Measurements from ENCODE around the gene HTT.
"Not testable (repeated sequence)": the region's sequence is repeated elsewhere in the genome, so short reads cannot be mapped to it uniquely, and the experiment has no call there.

Gene HTT

DNA sequence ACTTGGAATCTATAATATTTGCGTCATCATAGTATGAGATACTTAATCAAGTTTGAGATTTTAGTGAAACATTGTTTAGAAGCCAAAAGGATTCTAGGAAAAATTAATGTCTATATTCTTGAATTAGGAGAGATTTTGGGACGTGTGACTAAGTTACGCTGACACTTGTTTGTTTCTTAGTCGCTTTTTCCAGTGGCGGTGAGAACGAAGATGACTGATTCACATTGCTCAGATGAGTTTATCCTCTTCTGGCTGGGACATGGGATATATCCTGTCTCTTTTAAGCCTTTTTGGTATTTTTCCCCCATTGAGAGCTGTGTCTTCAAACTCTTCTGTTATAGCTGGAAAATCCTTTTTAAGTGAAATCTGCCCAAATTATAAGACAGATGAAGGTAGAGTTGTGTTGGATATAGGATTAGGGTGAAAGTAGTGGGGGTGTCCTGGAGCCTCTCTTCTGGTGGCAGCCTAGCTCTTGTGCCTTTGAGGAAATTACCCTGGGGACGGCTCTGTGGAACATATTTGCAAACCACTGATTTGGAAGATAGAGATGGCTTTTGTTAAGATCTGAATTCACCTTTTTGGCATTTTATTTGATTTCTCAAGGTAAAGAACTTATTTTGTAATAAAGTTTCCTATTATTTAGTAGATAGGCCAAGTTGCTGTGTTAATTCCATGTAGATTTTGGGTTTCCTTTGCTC lies 49.7 kb downstream of the HTT start:
- DNase-seq: no peak

DNA sequence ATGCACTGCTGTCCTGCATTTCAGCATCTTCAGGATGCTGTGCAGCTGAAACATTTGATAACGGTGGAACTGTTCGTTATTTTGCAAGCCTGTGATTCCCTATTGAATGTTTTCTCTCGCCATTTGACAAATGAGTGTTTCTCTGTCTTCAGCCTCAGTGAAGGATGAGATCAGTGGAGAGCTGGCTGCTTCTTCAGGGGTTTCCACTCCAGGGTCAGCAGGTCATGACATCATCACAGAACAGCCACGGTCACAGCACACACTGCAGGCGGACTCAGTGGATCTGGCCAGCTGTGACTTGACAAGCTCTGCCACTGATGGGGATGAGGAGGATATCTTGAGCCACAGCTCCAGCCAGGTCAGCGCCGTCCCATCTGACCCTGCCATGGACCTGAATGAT lies 52.6 kb downstream of the HTT start:
- DNase-seq: no peak

DNA sequence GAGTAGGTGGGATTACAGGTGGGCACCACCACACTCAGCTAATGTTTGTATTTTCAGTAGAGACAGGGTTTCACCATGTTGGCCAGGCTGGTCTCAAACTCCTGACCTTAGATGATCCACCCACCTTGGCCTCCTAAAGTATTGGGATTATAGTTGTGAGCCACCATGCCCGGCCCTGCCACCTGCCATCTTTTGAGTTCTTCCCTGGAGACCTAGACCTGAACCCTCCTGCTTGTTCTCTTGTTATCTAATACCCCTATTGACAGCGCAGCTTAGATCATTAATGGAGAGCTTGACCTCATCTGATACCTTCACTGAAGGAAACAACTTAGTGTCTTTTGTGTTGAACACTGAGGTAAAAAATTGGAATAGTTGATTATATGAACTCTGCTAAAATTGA lies 53.6 kb downstream of the HTT start:
- no peak for DNase-seq

DNA sequence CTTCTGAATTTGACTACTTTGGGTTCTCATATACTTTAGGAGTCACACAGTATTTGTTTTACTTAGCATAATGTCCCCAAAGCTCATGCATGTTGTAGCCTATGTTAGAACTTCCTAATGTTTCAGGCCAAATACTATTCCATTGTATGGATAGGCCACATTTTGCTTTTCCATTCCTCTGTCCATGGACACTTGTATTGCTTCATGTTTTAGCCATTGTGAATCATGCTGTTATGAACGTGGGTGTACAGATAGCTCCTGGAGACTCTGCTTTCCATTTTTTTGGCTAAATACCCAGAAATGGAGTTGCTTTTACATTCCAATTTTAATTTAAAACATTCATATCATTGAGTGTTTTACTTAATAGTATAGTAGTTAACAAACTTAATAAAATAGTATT lies 54.5 kb downstream of the HTT start:
- DNase-seq: no peak

DNA sequence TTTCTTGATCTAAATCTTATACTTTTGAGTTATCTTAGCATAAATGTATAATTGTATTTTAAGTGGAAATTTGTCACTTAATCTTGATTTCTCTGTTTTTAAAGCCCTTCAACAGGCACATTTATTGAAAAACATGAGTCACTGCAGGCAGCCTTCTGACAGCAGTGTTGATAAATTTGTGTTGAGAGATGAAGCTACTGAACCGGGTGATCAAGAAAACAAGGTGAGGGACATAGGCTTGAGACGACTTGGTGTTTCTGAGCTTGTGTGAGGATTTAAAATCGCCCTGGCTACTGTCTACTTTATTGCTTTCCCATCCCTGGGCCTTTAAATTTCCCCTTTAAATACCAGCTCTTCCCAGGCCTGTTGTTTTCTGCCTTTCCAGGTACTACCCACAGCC lies 55.7 kb downstream of the HTT start:
- DNase-seq: no peak

DNA sequence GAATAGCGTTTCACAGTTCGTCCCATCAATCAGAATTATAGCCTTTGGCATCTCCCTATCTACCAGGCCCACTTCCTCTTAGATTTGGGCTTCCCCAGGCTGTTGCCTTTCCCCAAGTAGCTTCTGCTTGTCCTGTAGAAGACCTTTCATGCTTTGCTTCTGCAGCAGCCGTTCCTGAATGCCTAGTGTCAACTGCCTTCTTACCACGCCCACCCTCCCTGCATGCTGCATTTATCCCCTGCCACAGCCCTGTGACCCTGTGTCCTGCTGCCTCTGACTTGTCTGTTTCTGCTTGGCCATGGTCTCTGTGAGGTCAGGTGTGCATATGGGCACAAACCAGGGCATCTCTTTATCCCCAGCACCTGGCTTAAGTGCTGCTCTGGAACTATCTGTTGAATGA lies 56.3 kb downstream of the HTT start:
- no peak for DNase-seq

DNA sequence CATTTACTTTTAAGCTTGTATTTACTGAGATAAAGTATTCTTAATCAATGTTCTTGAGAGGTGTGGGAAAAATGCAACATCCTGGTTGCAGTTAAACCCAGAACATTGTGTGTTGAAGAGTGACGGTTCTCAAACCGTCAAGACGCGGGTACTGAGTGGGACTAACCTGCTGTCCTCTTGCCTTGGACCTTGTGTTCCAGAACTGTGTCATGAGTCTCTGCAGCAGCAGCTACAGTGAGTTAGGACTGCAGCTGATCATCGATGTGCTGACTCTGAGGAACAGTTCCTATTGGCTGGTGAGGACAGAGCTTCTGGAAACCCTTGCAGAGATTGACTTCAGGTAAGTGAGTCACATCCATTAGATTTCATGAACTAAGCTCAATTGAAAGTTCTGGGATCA lies 59.7 kb downstream of the HTT start:
- DNase-seq: no peak

DNA sequence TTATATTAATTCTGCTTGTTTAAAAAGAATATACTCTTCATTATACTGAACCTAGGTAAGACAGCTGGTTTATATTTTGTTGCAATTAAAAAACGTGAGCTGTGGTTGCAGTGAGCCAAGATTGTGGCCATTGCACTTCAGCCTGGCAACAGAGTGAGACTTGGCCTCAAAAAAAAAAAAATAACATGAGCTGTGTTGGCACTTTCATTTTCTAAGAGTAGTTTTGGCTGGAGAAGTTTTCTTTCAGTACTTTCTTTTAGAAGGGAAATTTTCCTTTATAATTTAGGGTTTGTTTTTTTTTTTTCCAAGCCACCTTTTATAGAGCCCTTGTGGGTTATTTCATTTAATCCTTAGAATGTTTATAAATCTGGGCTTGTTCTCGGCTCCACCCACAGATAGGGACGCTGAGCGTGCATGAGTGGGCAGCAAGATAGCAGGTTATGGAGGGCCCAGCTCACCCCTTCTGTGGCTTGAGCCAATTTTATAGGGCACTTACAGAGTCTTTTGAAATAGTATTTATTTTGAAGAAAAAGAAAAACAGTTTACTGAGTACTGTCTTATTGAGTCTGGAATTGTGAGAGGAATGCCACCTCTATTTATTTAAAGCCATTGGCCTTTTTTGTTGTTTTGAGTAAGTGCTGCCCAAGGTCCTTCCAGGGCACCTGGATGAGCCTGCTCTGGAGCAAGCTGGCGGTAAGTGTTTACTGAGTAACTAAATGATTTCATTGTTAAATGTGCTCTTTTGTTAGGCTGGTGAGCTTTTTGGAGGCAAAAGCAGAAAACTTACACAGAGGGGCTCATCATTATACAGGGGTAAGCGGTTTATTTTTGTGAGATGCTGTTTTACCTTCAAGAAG lies 60.9 kb downstream of the HTT start:
- no peak for DNase-seq

DNA sequence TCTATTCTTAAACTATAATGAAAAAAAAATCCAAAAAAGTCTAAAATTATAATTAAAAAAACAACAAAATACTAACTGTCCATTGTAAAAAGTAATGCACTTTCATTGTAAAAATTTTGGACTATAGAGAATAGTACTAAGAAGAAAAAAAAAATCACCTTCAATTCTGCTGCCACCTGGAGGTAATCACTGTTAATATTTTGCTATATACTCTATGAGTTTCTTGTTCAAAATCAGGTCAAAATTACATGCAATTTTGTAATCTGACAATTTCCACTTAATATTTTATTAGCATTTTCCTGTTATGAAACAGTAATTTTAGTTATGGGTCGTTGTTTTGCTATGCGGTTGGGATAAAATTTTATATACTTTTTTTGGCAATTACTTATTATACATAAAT lies 62.0 kb downstream of the HTT start:
- DNase-seq: no peak

DNA sequence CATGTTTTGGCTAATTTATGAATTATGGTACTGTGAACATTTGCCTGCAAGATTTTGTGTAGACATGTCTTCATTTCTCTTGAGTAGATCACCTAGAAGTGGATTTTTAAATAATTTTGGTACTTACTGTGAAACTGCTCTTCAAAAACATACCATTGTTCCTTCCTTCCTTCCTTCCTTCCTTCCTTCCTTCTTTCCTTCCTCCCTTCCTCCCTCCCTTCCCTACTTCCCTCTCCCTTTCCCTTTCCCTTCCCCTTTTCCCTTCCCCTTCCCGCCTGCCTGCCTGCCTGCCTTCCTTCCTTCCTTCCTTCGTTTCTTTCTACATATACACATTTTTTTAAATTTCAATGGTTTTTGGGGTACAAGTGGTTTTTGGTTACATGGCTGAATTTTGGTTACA lies 63.4 kb downstream of the HTT start:
- DNase-seq: no peak

DNA sequence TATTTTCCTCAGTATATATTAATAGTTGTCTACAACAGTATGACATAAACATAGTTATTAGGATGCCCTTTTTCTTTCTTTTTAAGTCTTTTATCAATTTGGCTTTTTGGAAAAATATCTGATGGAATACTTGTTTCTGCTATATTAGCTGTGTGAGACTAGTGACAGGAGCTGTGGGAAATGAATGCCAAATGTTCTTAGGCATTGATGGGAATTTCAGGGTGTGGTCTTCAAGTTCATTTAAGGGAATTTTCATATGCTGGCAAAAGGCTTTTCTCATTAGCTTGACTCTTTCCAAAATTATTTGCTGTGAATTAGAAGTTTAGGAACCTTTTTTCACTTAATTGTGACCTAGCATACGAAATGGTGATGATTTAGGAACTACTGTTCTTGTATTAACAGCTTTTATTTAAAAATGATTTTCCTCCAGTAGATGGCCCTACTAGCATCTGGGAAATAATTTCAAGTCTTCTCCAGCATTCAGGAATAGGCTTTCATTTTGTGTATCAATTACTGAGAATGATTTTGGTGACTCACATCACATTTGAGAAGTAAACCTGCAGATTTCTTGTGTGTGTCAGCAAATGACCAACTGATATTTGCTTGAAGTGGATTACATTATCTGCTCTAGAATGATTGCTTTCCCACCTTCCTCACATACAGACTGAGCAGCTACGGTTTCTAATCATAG lies 70.9 kb downstream of the HTT start:
- DNase-seq: no peak

DNA sequence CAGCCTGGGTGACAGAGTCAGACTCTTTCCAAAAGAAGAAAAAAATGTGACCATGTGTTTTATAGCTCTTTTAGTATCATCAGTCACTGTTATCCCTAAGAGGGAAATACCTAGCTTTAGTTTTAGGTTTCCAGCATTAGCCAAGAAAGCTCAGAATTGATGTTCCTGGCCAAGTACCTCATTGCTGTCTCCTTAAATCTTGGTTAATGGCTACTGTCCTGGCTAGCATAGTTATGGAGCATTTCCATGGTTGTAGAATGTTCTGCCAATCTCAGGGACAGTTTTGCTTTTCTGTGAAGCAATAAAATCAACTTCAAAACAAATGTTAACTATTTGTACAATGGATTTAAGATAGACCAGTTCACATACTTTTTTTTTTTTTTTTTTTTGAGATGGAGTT lies 74.4 kb downstream of the HTT start:
- DNase-seq: no peak

DNA sequence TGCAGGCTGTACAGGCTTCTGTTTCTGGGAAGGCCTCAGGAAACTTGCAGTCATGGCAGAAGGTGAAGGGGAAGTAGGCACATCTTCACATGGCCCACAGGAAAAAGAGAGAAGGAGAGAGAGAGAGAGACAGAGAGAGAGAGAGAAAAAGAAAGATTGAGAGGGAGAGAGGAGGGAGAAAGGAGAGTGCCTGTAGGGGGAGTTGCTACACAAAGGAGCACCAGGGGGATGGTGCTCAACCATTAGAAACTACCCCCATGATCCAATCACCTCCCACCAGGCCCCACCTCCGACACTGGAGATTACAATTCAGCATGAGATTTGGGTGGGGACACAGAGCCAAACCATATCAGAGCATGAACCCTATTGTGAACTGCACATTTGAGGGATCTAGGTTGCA lies 76.8 kb downstream of the HTT start:
- not testable (repeated sequence) for DNase-seq

DNA sequence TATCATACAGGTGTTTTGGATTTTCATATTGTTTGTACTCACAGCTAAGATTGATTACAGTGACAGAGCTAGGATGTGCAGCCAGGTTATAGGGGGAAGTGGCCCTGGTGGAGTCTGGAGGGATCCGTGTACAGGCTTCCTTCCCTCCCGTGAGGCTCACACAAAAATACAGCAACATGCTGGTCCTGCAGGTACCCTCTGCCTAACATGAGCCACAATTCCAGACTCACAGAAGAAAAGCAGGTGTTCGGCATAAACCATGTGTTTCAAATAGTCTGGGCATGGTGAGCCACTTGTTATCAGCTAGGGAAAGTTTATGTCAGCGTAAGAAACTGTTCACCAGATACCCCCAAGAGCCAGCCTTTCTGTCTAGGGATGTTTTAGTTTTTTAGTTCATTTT lies 82.9 kb downstream of the HTT start:
- no peak for DNase-seq

DNA sequence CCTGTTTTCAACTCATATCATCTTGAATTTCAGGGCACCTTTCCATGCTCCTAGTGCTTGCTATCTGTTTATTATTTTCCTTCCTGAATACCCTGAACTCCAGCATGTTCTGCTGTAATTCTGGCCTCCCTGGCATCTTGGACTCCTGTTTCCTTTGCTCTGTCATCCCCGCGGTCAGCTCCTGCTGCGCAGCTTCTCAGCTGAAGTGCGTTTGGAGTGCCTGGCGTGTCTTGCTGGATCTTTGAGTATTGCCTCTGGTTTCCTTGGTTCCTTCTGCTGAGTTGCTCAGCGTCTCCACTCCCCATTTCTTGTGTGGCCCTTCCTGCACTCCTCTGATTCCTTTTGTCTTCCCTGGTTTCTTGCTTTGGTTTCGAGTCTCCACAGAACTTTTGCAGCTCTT lies 84.4 kb downstream of the HTT start:
- DNase-seq: no peak

DNA sequence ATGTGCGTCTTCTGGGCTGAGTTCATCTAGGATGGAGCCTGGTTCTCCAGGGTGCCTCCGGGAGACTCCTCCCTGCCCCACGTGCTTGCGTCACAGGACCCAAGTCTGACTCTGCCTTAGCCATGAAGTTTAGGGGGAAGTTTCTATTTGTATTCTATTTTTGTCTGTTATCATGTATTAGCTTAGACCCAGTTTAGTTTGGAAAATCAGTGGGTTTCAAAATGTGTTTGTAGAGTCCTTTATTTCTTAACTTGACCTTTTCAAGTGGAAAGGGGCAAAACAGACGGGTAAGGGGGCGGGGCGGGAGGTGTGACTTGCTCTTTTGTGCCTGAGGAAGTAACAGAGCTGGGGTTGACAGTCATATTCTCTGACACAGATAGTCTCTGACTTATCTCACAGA lies 86.0 kb downstream of the HTT start:
- DNase-seq: no peak

DNA sequence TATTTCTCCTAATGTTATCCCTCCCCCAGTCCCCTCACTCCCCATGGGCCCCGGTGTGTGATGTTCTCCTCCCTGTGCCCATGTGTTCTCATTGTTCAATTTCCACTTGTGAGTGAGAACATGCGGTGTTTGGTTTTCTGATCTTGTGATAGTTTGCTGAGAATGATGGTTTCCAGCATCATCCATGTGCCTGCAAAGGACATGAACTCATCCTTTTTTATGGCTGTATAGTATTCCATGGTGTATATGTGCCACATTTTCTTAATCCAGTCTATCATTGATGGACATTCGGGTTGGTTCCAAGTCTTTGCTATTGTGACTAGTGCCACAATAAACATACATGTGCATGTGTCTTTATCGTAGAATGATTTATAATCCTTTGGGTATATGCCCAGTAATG lies 86.6 kb downstream of the HTT start:
- DNase-seq: not testable (repeated sequence)

DNA sequence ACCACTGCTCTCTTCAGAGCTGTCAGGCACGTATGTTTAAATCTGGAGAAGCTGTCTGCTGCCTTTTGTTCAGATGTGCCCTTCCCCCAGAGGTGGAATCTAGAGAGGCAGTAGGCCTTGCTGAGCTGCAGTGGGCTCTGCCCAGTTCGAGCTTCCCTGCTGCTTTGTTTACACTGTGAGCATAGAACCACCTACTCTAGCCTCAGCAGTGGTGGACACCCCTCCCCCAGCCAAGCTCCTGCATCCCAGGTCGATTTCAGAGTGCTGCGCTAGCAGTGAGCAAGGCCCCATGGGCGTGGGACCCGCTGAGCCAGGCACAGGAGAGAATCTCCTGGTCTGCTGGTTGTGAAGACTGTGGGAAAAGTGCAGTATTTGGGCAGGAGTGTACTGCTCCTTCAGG lies 92.0 kb downstream of the HTT start:
- DNase-seq: not testable (repeated sequence)

DNA sequence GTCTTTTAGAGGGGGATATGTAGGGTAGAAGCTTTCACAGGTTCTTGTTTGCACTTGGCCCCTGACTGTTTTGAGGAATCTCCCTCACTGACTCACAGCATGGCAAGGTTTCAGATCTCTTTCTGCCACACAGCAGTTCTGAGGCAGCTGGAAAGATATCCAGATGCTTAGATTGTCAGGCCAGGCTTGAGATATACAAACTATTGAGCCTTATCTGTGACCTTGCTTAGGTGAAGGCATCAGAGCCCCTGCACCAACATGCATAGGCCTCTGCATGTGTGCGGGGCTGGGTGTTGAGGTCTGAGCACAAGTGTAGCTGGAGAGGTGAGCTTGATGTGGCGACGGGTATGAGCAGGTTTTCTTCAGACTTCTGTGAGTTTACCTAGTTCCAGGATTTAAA lies 93.5 kb downstream of the HTT start:
- DNase-seq: no peak

DNA sequence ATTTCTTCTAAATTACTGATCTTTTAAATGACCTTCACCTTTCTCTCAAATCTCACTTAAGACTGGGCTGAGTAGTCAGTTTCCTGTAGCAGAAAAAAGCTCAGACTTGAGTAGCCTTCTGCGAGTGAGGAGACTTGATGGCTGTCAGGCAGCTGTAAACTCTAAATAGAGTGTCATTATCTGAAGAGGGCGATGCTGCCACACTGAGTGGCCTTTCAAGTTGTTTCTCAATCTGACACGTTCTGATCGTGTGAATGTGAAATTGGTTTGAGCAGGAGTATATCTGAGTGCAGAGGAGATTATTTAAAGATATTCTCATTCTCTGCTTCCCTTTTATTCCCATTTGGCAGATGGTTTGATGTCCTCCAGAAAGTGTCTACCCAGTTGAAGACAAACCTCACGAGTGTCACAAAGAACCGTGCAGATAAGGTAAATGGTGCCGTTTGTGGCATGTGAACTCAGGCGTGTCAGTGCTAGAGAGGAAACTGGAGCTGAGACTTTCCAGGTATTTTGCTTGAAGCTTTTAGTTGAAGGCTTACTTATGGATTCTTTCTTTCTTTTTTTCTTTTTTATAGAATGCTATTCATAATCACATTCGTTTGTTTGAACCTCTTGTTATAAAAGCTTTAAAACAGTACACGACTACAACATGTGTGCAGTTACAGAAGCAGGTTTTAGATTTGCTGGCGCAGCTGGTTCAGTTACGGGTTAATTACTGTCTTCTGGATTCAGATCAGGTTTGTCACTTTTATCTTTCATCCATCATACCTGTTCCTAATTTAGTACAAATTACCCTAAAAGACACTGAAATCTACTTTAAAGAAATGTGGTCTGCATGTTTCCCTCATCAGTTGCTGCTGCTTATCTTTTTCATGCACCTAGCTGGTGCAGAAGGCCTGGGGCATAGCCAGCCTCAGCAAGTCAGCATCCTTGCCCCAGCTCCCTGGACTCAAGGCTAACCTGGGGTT lies 100.2 kb downstream of the HTT start:
- DNase-seq: no peak

DNA sequence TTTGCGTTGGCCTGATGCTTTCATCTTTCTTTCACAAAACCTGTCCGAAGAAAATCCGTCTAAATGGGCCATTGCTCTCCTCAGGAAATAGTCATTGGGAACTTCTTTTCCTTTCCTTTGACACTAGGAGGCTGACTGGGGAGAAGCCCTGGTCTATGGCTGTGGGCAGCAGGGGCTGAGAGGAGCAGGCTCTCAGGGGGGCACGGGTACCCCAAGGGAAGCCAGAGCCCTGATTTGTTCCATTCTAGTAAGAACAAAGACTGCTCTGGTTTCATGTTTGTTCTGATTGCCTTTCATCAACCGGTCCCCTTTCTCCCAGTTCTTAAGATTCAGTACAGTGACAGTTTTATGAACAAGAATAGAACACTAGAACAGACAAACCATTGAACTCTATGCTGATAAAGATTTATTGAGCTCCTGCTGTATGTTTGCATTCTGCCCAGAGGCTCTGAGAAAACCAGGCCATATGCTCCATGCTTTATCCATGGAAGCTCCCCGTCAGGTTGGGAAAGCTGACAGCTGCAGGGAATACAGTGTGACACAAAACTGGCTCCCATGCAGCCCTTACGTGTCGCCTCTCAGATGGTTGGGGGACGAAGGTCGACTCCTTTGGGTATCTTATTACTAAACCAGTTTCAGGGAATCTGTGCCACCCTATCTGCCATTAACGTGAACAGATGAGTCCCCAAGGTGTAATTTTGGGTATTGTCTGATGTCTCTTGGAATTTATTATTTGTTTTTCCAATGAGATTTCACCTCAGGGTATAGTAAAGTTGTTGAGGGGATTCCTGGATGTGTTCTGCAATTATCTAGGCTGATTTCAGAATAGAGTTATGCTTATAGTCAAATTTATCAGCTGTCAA lies 102.1 kb downstream of the HTT start:
- DNase-seq: no peak

DNA sequence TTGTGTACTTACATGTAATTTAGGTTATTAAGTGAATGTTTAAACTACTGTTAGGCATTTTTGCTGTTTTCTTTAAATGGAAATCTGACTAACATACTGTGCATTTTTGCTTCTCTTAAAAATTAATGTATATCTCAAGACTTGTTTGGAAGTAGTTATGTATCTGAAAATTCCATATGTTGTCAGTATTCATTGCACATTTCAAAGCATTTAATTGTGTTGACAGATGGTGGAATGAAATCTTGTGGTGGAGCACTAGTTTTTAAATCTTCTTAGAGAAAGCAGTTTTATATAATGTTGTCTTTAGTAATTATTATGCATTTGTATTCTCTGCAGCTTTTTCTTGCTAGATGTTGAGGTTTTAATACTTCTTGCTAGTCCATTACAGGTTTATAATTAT lies 102.9 kb downstream of the HTT start:
- no peak for DNase-seq

All from activated naive CD4-positive, alpha-beta T cell treated with anti-CD3 and anti-CD28 coated beads, Interleukin-2, amount 50 U/mL, for 16 hours (primary cell).